ENCODE data around the gene MSL3B.

The MSL3B gene

GRCh38 chr2:233817995-233818638 lies 50.1 kb downstream of the MSL3B start:
- TF ChIP-seq CTCF (IDR thresholded peaks at IDR 0.05): no peak
- H3K9me3 ChIP-seq (ENCODE audit: control insufficient read depth, low read length): no peaks in the 10 kb centered on the region
- H3K36me3 ChIP-seq (ENCODE audit: control insufficient read depth, insufficient read depth, low read length): no peaks in the 10 kb centered on the region
- no peak overlapping the region for H3K4me3 ChIP-seq (ENCODE audit: low read depth, low read length)
- no peak overlapping the region for H3K4me2 ChIP-seq (ENCODE audit: low read length)
- H3K27me3 ChIP-seq (ENCODE audit: control insufficient read depth, insufficient read depth, low read length): no peaks in the 10 kb centered on the region
- H2AFZ ChIP-seq: no peak overlapping the region
- no peak overlapping the region for H3K9ac ChIP-seq
- H3K79me2 ChIP-seq: no peaks in the 10 kb centered on the region
- no peaks in the 10 kb centered on the region for H3K4me1 ChIP-seq
- no peak overlapping the region for H3K27ac ChIP-seq

- no peaks in the 10 kb centered on the region for H3K9me3 ChIP-seq (ENCODE audit: control insufficient read depth, low read length)
- no peak overlapping the region for H3K4me3 ChIP-seq (ENCODE audit: low read depth, low read length)
- no peak overlapping the region for H3K27ac ChIP-seq
- H3K4me1 ChIP-seq: no peaks in the 10 kb centered on the region
- no peak overlapping the region for H3K4me2 ChIP-seq (ENCODE audit: low read length)
- TF ChIP-seq CTCF (IDR thresholded peaks at IDR 0.05): no peak
- H3K27me3 ChIP-seq (ENCODE audit: control insufficient read depth, insufficient read depth, low read length): no peaks in the 10 kb centered on the region
- H3K9ac ChIP-seq: no peak overlapping the region
- H2AFZ ChIP-seq: no peak overlapping the region
- no peaks in the 10 kb centered on the region for H3K36me3 ChIP-seq (ENCODE audit: control insufficient read depth, insufficient read depth, low read length)
- no peaks in the 10 kb centered on the region for H3K79me2 ChIP-seq
These were observed 50.8 kb downstream of the MSL3B start for GRCh38 chr2:233817361-233817911.

GRCh38 chr2:233816771-233817170 lies 51.4 kb downstream of the MSL3B start:
- H3K79me2 ChIP-seq: no peaks in the 10 kb centered on the region
- H3K4me3 ChIP-seq (ENCODE audit: low read depth, low read length): no peak overlapping the region
- TF ChIP-seq CTCF (IDR thresholded peaks at IDR 0.05): no peak
- H3K27ac ChIP-seq: no peak overlapping the region
- no peaks in the 10 kb centered on the region for H3K27me3 ChIP-seq (ENCODE audit: control insufficient read depth, insufficient read depth, low read length)
- H3K9ac ChIP-seq: no peak overlapping the region
- H2AFZ ChIP-seq: no peak overlapping the region
- no peaks in the 10 kb centered on the region for H3K36me3 ChIP-seq (ENCODE audit: control insufficient read depth, insufficient read depth, low read length)
- no peak overlapping the region for H3K4me2 ChIP-seq (ENCODE audit: low read length)
- no peaks in the 10 kb centered on the region for H3K4me1 ChIP-seq
- no peaks in the 10 kb centered on the region for H3K9me3 ChIP-seq (ENCODE audit: control insufficient read depth, low read length)

- Histone ChIP-seq H3K36me3 (ENCODE audit: control insufficient read depth, insufficient read depth, low read length) (no peaks in the 10 kb centered on the region), H3K4me3 (ENCODE audit: low read depth, low read length) (no peak overlapping the region), H3K9me3 (ENCODE audit: control insufficient read depth, low read length) (no peaks in the 10 kb centered on the region), H3K27me3 (ENCODE audit: control insufficient read depth, insufficient read depth, low read length) (no peaks in the 10 kb centered on the region), H3K27ac (no peak overlapping the region), H3K4me1 (no peaks in the 10 kb centered on the region), H2AFZ (no peak overlapping the region), H3K79me2 (no peaks in the 10 kb centered on the region), H3K4me2 (ENCODE audit: low read length) (no peak overlapping the region), H3K9ac (no peak overlapping the region)
- no peak for TF ChIP-seq CTCF (IDR thresholded peaks at IDR 0.05)
These were observed 51.9 kb downstream of the MSL3B start for GRCh38 chr2:233816334-233816733.

GRCh38 chr2:233815861-233816260 lies 52.3 kb downstream of the MSL3B start:
- Histone ChIP-seq H3K4me2 (ENCODE audit: low read length) (no peak overlapping the region), H3K36me3 (ENCODE audit: control insufficient read depth, insufficient read depth, low read length) (no peaks in the 10 kb centered on the region), H3K4me1 (no peaks in the 10 kb centered on the region), H3K9ac (no peak overlapping the region), H3K4me3 (ENCODE audit: low read depth, low read length) (no peak overlapping the region), H3K79me2 (no peaks in the 10 kb centered on the region), H3K9me3 (ENCODE audit: control insufficient read depth, low read length) (no peaks in the 10 kb centered on the region), H3K27ac (no peak overlapping the region), H3K27me3 (ENCODE audit: control insufficient read depth, insufficient read depth, low read length) (no peaks in the 10 kb centered on the region), H2AFZ (no peak overlapping the region)
- no peak for TF ChIP-seq CTCF (IDR thresholded peaks at IDR 0.05)

Measured in parathyroid adenoma (tissue), 2 donors.